ENCODE measurements around the gene USO1.
"Not testable (repeated sequence)": the region's sequence is repeated elsewhere in the genome, so short reads cannot be mapped to it uniquely, and the experiment has no call there.

USO1 gene

DNA sequence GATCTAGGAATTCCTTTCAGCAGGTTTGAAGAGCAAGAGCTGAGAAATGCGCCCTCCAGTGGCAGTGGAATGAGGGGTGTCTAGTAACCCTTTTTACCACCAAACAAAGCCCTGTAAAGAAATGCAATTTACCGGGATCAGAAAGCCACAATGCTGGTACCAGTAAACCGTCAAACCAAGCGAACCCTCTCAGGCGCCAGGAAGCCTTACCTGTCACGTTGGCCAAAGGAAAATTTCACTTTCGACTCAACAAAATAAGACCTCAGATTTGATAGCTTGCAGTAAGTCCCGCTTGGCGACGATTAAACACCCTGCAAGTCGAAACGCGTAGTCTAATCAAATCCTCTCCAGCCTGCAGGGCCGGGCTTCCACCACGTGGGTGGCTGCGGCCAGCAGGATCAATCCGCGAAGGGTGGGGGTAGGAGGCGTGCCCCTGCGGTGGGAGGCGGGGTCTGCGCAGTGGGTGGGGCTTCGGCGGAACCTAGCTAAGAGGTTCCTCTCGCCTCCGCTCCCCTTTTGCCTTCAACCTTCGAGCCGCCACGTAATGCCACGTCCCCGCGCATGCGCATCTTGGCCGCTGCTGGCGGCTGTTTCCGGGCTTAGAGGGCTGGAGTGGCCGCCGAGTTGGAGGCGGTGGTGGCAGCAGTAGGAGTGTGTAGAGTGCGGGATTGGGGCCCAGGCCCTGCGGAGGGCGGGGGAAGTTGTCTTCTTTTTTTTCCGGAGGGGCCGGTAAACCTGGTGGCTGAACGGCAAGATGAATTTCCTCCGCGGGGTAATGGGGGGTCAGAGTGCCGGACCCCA, at the start of gene USO1:
Gene USO1 (plus strand): TSS at position 512 of the 801 bp plus-strand sequence. CDS start 243 bp downstream, at position 755.
- peak; percentile 99 to 100 for DNase-seq

GRCh38 chr4:75675004-75675531, 49.3 kb upstream of the USO1 start:
- DNase-seq, result no peak

DNA sequence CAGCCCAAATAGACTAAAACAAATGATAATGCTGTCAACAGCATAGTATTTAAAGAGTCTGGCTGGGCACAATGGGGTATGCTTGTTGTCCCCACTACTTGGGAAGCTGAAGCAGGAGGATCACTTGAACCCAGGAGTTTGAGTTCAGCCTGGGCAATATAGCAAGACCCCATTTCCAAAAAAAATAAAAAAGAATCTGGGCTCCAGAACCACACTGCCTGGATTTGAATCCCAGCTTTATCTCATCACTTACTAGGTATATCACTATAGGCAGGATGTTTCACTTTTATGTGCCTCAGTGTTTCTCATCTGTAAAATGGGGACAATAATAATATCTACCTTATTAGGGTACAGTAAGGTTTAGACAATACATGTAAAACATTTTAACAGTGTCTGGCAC, 45.9 kb upstream of the USO1 start:
- DNase-seq, result no peak

GRCh38 chr4:75678965-75679364, 45.4 kb upstream of the USO1 start:
- no peak for DNase-seq

- no peak for DNase-seq
Measured at GRCh38 chr4:75679876-75680575, 44.4 kb upstream of the USO1 start.

GRCh38 chr4:75683482-75684155, 40.8 kb upstream of the USO1 start:
- no peak for DNase-seq

GRCh38 chr4:75685546-75686189, 38.7 kb upstream of the USO1 start:
- DNase-seq, result no peak

DNA sequence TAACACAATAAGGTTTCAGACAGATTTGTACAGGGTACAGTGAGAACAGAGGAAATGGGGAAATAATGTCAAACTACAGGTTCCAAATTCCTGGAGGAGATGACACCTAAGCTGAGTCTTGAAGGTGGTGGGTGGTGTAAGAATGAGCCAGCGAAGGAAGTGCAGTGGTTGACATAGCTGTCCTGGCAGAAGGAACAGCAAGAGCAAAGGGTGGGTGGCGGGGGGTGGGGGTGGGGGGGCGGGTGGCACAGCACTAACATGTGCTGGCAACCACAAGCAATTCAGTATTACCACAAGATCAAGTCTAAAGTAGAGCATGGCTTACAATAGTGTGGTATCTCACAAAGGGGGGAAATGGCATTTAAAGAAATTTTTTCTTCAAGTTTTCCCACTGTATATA, 38.0 kb upstream of the USO1 start:
- peak; percentile 20 to 39 for DNase-seq

DNA sequence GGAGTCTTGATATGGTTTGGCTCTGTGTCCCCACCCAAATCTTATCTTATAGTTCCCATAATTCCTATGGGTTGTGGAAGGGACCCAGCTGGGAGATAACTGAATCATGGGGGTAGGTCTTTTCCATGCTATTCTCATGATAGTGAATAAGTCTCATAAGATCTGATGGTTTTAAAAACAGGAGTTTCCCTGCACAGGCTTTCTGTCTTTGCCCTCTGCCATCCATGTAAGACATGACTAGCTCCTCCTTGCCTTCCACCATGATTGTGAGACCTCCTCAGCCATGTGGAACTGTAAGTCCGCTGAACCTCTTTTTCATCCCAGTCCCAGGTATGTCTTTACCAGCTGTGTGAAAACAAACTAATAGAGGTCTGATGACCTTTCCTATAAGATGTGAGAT, 37.3 kb upstream of the USO1 start:
- not testable (repeated sequence) for DNase-seq

GRCh38 chr4:75692066-75692465, 32.3 kb upstream of the USO1 start:
- not testable (repeated sequence) for DNase-seq

GRCh38 chr4:75696071-75696470, 28.3 kb upstream of the USO1 start:
- DNase-seq, result peak; percentile 50 to 65

DNA sequence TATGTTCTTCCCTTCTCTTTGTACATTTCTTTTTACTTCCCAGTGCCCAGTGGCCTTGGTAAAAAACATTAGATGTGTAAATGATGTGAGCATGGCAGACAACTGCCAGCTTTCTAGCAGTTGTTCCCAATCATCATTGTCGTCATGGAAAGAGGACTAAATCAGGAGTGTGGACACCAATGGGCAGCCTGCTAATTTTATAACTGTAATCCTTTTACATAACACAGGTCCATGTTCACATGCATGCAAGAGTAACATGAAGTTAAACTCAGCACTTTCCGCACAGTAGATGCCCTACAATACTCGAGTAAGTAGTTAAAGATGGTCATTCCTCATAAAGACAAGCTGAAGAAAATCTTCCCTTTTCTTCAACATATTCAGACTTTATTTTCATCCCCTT, 27.8 kb upstream of the USO1 start:
- no peak for DNase-seq

- peak; percentile 35 to 60 for DNase-seq
Measured at GRCh38 chr4:75698162-75698962, 26.0 kb upstream of the USO1 start.

GRCh38 chr4:75698963-75699228, 25.5 kb upstream of the USO1 start:
- no peak for DNase-seq

DNA sequence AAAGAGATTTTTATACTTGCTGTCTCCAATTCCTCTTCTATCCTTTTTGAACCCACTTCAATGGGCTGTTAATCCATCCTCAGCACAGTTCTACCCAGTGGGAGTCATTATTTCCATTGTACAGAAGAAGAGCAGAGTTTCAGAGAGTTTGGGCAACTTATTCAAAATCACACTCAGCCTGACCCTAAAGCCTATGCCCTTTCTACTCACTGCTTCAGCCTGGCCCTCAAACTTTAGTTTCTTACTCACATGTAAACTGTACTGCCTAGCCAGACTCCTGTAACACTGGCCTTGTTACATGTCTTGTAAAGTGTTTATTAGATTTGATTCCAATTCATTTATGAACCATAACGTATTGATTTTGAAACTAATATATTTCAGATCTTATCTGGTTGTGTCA, 25.1 kb upstream of the USO1 start:
- no peak for DNase-seq

GRCh38 chr4:75702919-75703411, 21.4 kb upstream of the USO1 start:
- no peak for DNase-seq

DNA sequence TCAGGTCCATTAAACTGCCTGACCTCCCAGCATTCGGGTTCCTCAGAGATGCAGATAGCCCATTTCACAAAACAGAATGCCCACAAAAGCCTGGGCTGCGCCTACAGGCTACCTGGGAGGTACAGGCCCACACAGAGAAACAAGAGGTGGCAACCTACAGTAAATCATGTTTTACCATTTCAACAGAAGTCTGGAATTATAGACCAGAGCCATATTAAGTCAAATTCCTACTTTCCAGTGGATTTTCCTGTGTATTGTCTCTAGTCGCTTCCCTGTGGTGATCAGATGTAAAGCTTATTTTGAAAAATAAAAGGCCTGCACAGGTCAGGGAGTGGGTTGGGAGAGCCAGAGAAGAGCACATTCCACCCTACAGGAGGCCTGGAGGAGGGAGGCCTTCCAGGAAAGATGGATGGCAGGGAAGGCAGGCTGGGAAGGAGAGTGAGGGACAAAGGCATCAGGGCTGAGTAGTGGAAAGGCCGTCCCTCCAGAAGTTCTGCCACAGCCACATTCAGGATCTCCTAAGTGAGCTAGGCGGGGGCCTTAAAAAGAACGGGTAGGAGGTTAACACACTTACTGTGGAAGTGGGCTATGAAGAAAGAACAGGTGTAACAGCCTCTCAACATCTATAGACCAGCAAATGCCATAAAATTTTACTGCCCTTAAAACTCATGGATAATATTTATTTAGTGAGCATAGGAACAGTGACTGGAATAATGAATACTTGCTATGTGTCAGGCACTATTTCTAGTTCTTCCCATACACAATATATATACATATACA, 19.0 kb upstream of the USO1 start:
- DNase-seq, result no peak

DNA sequence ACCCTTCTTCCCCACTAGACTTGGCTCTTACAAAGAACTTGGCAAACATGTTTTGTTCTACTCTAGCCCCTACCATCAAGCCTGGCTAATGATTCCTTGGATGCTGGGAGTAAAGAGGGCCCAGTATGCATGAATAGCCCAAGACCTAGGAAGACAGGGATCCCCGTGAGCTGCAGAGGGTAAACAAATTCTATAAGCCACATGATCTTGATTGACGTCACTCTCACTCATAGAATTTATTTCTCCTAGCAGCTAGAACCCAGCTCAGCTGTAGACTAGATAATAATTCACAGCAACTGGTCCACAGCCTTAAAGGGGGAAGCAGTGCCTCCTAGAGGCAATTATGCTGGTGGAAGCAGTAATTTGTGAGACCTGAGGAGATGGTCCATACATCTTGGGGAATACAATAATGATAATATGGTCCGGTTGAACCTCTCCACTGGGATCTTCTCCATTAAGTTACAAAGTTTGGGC, 16.1 kb upstream of the USO1 start:
- peak; percentile 61 to 68 for DNase-seq

- no peak for DNase-seq
Measured at GRCh38 chr4:75710246-75710645, 14.1 kb upstream of the USO1 start.

DNA sequence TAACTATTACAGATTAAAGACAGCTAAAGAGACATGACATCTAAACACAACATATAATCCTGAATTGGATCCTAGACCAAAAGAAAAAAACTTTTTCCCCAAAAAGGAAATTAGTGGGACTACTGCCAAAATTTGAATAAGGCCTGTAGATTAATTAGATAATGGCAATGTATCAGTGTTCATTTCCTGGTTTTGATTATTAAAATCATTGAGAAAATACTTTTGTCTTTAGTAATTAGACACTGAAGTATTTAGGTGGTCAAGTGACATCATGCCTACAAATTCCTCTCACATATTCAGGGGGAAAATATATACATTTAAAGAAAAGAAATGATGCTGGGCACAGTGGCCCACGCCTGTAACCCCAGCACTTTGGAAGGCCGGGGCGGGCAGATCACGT, 10.4 kb upstream of the USO1 start:
- no peak for DNase-seq

- no peak for DNase-seq
Measured at GRCh38 chr4:75714704-75715103, 9.7 kb upstream of the USO1 start.
